Calu3 (cell line): Measurements from ENCODE around the gene TKFC. TPM values are rescaled to one million over a fixed set of nuclear protein-coding genes. Genes with fewer than 3 reads are reported as not detected.

Experiments
- BruUV-seq: library from RNA; stranded (reverse); fragments of 400-500 nt; replicated peaks from 2 replicates; lab custom pipeline; 2021; lab: Mats Ljungman, UMichigan
- CTCF ChIA-PET: fragments of 300-600 bp; sonication (Branson Sonifier 250); formaldehyde crosslinking; loops from one replicate; lab custom pipeline; 2022; ENCODE audit warnings: antibody characterized with exemption; lab: Charles Lee
- DNase-seq: peaks from one replicate; pipeline ENCODE4 v3.0.0; 2022
- H3K27ac Mint-ChIP-seq: one replicate; pipeline ENCODE4 v1.8.0; 2022; ENCODE audit warnings: mixed read lengths; ENCODE audit not compliant: unreplicated experiment
- H3K27me3 Mint-ChIP-seq: one replicate; pipeline ENCODE4 v1.8.0; 2022; ENCODE audit warnings: mixed read lengths; ENCODE audit not compliant: unreplicated experiment
- H3K36me3 Mint-ChIP-seq: one replicate; pipeline ENCODE4 v1.8.0; 2022; ENCODE audit warnings: mild to moderate bottlenecking, moderate library complexity, mixed read lengths; ENCODE audit not compliant: insufficient read depth, unreplicated experiment
- H3K4me1 Mint-ChIP-seq: one replicate; pipeline ENCODE4 v1.8.0; 2022; ENCODE audit warnings: mild to moderate bottlenecking, low read depth, mixed read lengths; ENCODE audit not compliant: unreplicated experiment
- H3K4me3 Mint-ChIP-seq: one replicate; pipeline ENCODE4 v1.8.0; 2022; ENCODE audit warnings: mild to moderate bottlenecking, low read depth, moderate library complexity, mixed read lengths; ENCODE audit not compliant: unreplicated experiment
- H3K9me3 Mint-ChIP-seq: one replicate; pipeline ENCODE4 v1.8.0; 2022; ENCODE audit warnings: low read depth, mixed read lengths; ENCODE audit not compliant: unreplicated experiment
- CTCF ChIP-seq: fragments of 200-600 bp; IDR thresholded peaks from one replicate; pipeline ENCODE4 v1.8.0; 2022; ENCODE audit warnings: antibody characterized with exemption; ENCODE audit not compliant: unreplicated experiment
- intact Hi-C: fragments of 100-400 bp; cut with micrococcal nuclease; formaldehyde crosslinking; loops from one replicate; pipeline ENCODE4 v1.10.0; 2022; ENCODE audit not compliant: unreplicated experiment
- total RNA-seq: library from RNA; stranded (reverse); gene quantifications from 2 replicates; pipeline ENCODE4 v1.2.3, GENCODE V29; 2022

Gene TKFC
- total RNA-seq, 1 experiment from 2014 or later = 61.1 TPM

- Mint-ChIP-seq H3K27me3 (no peaks in the 10 kb centered on the region), H3K4me3 (no peak overlapping the region), H3K36me3 (peaks cover 32% of the 10 kb centered on the region), H3K9me3 (no peaks in the 10 kb centered on the region), H3K4me1 (no peaks in the 10 kb centered on the region), H3K27ac (no peak overlapping the region)
- intact Hi-C loops = no loop called here
- no peak for TF ChIP-seq CTCF
- CTCF ChIA-PET = interaction anchor here (0.7 kb wide), 1 partner anchor 115 kb away, joined by 4 read pairs; no protein-coding TSS in a partner anchor
- no peak for DNase-seq
- no TSS peak for BruUV-seq
Measured at GRCh38 chr11:61359516-61359915, 26.5 kb downstream of the TKFC start.

- no peak for DNase-seq
- TF ChIP-seq CTCF = no peak
- intact Hi-C loops = no loop called here
- peaks cover 41% of the 10 kb centered on the region for H3K36me3 Mint-ChIP-seq
- no peaks in the 10 kb centered on the region for H3K9me3 Mint-ChIP-seq
- H3K4me1 Mint-ChIP-seq = no peaks in the 10 kb centered on the region
- CTCF ChIA-PET = interaction anchor here (1.2 to 2.7 kb wide), 5 partner anchors 9 to 25 kb away, joined by 3 to 23 read pairs (median 3); no protein-coding TSS in a partner anchor
- H3K27ac Mint-ChIP-seq = peak overlapping the region; percentile 83
- H3K4me3 Mint-ChIP-seq = peak overlapping the region; percentile 91
- H3K27me3 Mint-ChIP-seq = no peaks in the 10 kb centered on the region
- BruUV-seq = no TSS peak
Measured at GRCh38 chr11:61361237-61361740, 28.3 kb downstream of the TKFC start.

- no peak for TF ChIP-seq CTCF
- Mint-ChIP-seq H3K27ac (peak within 1 kb of the TSS; percentile 83), H3K9me3 (no peaks in the 10 kb centered on the region), H3K36me3 (peaks cover 47% of the 10 kb centered on the region), H3K4me1 (no peaks in the 10 kb centered on the region), H3K27me3 (no peaks in the 10 kb centered on the region), H3K4me3 (peak within 1 kb of the TSS; percentile 91)
- no TSS peak for BruUV-seq
- CTCF ChIA-PET = interaction anchor here (0.6 to 2.7 kb wide), 12 partner anchors 8 to 226 kb away, joined by 3 to 23 read pairs (median 4); partner anchors contain the start of genes CPSF7 and SDHAF2
- DNase-seq = peak; percentile 92
- intact Hi-C loops = no loop called here
Measured at GRCh38 chr11:61361741-61362541, 28.9 kb downstream of the TKFC start, which contains the start of the genes CYB561A3 and TMEM138. TSS of gene CYB561A3 (minus strand) at chr11:61361882. CDS start at chr11:61356713, 5,169 bp downstream. TSS of gene TMEM138 (plus strand) at chr11:61362374. CDS start at chr11:61364391, 2,017 bp downstream.

- Mint-ChIP-seq H3K36me3 (peaks cover 48% of the 10 kb centered on the region), H3K9me3 (no peaks in the 10 kb centered on the region), H3K4me1 (no peaks in the 10 kb centered on the region), H3K4me3 (peak overlapping the region; percentile 91), H3K27ac (peak overlapping the region; percentile 83), H3K27me3 (no peaks in the 10 kb centered on the region)
- TF ChIP-seq CTCF = no peak
- DNase-seq = peak; percentile 26
- intact Hi-C loops = no loop called here
- CTCF ChIA-PET = interaction anchor here (0.5 to 2.7 kb wide), 12 partner anchors 8 to 226 kb away, joined by 3 to 23 read pairs (median 4); partner anchors contain the start of genes CPSF7 and SDHAF2
- TSS peak; percentile 67 for BruUV-seq
Measured at GRCh38 chr11:61362542-61362875, 29.5 kb downstream of the TKFC start.
